ENCODE results near the gene TMC1.

DNA sequence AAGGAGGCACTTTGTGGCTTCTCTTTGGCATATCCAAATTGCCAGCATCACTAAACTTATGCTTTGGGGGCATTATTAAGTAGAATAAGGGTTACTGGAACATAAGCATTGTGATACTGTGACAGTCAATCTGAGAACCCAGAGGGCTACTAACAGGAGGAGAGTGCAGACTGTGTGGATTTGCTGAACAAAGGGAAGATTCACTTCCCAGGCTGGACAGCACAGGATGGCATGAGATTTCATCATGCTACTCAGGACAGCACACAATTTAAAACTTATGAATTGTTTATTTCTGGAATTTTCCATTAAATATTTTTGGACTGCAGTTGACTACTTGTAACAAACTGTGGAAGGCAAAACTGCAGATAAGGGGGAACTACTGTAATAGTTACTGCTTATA is 212.5 kb downstream of the TMC1 start:
- no peak for TF ChIP-seq POLR2A (IDR thresholded peaks at IDR 0.05; ENCODE audit: extremely low read depth, insufficient read length)
- TF ChIP-seq, protein P1, sequence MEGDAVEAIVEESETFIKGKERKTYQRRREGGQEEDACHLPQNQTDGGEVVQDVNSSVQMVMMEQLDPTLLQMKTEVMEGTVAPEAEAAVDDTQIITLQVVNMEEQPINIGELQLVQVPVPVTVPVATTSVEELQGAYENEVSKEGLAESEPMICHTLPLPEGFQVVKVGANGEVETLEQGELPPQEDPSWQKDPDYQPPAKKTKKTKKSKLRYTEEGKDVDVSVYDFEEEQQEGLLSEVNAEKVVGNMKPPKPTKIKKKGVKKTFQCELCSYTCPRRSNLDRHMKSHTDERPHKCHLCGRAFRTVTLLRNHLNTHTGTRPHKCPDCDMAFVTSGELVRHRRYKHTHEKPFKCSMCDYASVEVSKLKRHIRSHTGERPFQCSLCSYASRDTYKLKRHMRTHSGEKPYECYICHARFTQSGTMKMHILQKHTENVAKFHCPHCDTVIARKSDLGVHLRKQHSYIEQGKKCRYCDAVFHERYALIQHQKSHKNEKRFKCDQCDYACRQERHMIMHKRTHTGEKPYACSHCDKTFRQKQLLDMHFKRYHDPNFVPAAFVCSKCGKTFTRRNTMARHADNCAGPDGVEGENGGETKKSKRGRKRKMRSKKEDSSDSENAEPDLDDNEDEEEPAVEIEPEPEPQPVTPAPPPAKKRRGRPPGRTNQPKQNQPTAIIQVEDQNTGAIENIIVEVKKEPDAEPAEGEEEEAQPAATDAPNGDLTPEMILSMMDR (IDR thresholded peaks at IDR 0.05; ENCODE audit: low read depth, low read length): no peak
- TF ChIP-seq, protein P2, sequence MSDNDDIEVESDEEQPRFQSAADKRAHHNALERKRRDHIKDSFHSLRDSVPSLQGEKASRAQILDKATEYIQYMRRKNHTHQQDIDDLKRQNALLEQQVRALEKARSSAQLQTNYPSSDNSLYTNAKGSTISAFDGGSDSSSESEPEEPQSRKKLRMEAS (IDR thresholded peaks at IDR 0.05; ENCODE audit: low read depth, low read length): no peak

Data from NB4 (cell line).